Measurements from ENCODE around the gene ORMDL2.
A peak's percentile ranks its signal among the peaks of the same experiment; 100 is the strongest.
"Not testable (repeated sequence)": the region's sequence is repeated elsewhere in the genome, so short reads cannot be mapped to it uniquely, and the experiment has no call there.

The ORMDL2 gene

DNA sequence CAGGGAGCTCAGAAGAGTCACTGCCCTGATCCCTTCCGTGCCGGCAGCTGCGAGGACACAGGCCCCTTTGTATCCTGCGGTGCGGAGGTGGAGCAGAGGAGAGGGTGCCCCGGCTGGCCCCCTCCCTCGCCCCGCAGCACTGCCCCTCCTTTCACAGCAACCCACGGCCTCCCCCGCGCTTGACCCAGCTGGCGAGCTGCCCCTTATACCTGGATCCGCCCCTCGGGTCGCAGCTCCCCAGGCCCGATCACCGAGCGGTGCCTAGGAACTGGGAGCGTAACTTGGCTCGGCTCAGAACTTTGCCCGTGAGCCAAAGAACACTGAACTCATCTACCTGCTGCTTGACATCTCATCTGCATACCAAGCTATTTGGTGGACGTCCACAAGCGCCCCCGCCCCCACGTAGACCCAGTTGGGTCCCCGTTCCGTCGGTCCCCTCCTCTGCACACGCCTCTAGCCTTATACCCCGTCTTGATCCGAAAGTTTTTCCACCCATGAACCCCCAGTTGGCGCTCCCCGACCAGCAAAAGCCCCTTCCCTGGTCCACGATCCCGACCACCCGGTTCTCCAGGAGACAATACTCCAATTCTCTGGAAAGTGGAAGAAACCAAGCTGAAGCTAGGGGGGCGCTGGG, 12.2 kb downstream of the ORMDL2 start:
- DNase-seq (ENCODE audit: low spot score) = peak; percentile 85

DNA sequence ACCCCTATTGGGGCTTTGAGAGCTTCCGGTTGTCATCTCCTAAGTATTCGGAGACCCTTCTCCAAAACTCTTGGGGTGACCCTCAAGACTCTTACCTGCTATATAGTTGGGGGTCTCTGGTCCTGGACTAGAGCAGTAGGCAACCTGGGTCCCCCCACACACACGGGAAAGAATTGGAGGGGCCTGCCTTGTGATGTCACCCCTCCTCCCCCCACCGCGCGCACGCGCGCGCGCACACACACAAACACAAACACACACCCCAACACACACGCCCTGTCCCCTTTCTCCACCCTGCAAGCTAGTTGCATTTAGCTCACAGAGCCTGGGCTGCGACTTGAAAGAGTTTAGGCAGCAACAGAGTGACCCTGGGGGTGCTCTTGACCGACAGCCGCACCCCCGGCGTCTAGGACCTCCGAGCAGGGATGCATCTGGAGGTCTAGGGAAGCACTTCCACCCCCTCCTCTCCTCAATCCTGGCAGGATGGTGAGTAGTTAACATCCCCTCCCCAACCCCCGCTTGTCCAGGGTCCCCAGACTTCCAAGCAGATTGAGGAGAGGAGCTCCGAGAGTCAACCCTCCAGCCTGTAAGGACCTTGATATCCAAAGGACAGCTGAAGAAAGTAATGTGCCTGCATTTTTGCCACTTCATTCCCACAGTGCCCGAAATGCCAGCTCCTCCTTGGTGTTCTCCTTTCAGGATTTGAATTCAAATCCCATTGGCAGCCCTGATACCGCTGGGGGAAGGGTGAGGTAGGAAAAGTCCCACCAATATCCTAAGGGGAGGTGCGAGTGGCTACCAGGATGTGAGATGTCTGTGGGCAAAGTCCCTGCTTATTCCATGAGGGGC, 13.0 kb downstream of the ORMDL2 start:
- DNase-seq (ENCODE audit: low spot score) = peak; percentile 90

DNA sequence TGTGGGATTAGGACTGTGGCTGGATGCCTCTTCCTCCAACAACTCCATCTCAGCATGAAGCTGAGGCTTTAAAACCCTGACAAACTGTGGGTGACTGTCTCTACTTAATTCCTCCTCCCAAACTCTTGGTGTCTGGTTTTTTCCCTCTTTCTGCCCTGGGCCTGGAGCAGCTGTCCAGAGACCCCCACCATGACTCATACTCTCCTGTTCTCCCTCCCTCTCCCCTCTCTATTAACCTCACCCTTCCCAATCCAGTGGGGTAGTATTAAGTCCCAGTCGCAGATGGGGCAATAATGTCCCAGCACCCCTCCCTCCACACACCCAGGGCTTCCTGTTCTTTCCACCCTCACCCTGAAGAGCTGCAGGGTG, 13.6 kb downstream of the ORMDL2 start:
- no peak for DNase-seq (ENCODE audit: low spot score)

DNA sequence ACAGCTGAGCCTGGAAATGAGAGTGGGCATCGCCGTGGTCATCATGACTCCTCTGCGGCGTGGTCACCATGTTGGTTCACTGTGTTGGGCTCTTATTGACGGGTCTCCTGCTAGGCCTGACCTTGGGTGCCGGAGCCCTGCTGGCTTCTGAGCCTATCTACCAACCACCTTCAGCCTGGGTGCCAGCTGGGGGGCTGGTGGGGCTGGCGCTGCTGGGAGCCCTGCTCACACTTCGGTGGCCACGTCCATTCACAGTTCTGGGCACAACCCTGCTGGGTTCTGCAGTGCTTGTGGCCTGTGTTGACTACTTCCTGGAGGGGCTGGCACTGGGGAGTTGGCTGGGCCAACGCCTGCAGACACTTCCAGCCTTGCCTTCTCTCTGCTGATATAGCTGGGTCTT, 15.2 kb downstream of the ORMDL2 start:
- no peak for DNase-seq (ENCODE audit: low spot score)

DNA sequence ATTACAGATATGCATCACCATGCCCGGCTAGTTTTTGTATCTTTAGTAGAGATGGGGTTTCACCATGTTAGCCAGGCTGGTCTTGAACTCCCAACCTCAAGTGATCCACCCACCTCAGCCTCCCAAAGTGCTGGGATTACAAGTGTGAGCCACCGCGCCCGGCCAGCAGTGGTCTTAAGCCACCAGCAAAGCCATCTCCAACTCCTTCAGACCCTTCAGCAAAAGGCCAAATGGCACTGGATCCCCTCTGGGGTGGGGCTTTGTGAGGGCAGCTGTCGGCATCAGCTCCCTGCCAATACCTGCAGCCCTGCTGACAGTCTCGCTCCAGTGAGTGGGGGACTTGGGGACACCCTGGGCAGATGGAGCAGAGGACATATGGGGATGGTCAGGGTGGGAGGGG, 16.6 kb downstream of the ORMDL2 start:
- DNase-seq (ENCODE audit: low spot score) = not testable (repeated sequence)

DNA sequence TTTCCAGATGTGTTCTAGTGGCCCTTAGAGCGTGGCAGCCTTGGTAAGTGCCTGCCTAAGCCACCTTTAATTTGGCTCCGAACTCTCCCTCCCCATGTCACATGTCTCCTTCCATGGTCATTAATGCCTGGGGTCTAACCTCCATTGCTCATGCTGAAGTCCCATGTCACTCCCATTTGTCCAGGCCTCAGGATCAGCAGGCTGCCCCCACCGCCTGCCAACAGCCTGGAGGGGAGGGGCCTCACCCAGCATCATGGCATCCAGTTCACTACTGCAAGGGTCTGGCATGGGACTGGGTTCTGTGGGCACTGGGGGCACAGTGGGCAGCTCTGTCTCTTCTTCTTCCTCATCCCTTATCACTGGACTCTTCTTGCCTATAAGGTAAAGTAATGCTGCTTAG, 20.5 kb downstream of the ORMDL2 start:
- no peak for DNase-seq (ENCODE audit: low spot score)

DNA sequence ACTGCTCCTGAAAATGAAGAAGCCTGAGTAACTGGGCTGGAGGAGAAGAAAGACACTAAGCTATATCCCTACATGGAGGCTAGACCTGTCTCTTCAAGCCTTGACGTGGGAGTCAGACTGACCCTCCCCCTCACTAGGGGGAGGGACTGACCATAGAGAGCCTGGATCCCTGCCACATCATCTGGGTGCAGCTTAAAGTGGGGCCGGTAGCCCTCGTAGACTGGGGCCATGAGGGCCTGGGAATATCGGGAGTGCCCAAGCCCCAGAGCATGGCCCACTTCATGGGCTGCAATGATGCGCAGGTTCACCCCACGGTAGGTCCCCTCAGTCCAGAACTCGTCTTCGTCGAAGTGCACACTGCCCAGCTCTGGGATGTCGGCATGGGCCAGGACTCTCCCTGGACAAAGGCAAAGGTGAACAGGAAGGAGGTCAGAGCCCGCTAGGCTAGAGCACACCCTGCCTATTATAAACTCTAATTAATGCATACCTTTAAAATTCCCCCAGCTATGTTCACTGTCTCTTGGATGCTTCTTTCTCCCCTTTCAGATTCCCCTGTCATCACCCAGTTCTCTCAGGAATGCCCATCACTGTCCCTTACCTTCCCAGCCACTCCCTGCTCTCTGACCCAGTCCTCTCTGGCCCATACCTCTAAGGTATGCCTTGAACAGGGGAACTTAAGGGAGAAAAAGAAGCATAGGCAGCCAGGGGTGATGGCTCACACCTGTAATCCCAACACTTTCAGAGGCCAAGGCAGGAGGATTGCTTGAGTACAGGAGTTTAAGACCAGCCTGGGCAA, 21.7 kb downstream of the ORMDL2 start:
- no peak for DNase-seq (ENCODE audit: low spot score)

DNA sequence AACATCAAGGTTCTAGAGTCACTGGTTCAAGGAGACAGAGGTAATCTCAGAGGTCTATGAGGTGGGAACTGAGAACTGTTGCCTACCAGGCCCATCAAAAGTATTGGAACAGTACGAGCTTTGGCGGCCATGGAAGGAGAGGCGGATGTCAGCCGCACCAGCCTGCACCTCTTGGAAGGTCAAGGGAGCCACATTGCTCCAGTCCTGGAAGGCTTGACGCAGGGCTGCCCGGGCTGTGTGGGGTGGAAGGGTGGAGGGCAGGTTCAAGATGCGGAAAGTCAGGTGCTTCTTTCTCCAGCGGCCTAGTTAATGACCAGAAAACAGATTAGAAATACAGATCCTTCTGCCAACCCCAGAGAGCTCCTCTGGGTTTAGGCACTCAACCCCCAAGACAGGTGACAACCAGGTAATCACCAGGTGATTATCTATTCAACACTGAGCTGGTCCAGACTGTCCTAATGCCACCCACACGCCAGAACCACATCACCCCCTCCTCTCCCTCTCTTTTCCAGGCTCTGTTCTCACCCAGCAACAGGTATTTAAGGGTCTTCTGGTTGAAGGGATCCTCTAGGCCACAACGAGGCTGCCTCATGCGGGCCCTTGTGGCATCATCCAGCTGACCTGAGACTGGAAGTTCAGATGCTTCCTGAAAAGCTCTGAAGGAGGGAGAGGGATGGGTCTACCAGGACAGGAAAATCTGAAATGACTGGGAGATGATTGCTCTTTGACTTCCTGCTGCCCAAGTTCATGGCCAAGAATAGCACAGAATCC, 22.9 kb downstream of the ORMDL2 start:
- DNase-seq (ENCODE audit: low spot score) = no peak

DNA sequence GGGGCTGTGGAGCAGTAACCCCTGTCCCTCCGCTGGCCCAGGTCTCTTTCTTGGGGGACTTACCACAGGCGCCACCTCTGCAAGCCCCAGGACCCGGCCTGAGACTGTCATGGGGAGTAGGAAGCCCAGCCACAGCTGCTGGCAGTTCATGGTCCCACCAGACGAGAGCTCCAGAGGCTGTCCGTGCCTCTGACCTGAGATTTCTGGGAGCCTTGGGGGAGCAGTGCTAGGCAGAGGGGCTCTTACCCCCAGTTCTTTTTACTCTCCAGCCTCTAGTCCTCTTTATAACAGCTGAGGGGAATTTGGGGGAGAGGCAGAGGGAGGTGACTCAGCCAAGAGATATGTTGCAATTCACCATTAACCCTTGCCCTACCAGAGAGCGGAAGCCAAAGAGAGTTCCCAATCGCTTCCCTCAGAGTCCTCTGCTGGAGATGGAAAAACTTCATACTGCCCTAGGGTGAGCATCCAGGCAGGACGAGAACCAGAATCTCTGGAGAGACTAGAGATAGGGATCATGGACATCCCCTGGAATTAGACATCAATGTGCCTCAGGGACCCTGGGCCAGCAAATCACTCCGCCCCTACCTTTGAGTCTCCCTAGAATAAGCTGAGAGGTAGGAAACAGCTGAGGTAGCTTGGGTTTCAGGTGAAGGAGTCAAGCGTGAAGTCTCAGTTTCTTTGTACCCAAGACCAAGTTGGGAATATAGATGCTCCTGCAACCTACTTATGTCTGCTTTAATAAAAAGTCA, 25.0 kb downstream of the ORMDL2 start, which contains the start of gene MMP19:
TSS of gene MMP19 (minus strand) at position 256 of the 749 bp plus-strand sequence. CDS start at position 150, 106 bp downstream.
- DNase-seq (ENCODE audit: low spot score) = no peak

DNA sequence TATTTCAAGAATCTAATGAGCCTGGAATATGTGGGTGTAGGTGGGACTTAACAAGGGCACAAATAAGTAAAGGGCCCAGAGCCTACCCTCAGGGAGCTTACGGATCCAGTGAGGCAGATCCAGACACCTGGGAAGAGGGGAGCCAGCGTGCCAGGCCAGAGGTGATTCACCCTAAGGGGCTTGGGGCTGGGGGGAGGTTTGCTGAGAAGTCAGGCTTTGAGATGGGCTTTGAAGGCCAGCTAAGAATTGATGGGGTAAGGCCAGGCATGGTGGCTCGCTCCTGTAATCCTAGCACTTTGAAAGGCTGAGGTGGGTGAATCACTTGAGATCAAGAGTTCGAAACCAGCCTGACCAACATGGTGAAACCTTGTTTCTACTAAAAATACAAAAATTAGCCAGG, 25.6 kb downstream of the ORMDL2 start:
- DNase-seq (ENCODE audit: low spot score) = no peak

DNA sequence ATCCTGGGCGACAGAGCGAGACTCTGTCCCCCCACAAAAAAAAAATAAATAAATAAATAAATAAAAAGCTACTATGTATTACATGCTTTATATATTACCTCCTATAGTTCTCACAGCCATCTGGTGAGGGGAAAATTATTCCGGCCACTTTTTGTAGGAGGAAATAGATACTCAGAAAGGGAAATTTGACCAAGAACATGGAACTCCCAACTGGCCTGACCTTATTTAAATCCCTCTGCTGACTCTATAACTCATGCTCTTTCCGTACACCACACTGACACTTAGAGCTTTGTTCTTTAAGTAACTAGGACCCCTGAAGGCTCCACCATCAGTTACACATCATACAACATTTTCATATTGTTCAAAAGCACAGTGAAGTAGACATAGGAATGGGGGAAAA, 27.1 kb downstream of the ORMDL2 start:
- no peak for DNase-seq (ENCODE audit: low spot score)

DNA sequence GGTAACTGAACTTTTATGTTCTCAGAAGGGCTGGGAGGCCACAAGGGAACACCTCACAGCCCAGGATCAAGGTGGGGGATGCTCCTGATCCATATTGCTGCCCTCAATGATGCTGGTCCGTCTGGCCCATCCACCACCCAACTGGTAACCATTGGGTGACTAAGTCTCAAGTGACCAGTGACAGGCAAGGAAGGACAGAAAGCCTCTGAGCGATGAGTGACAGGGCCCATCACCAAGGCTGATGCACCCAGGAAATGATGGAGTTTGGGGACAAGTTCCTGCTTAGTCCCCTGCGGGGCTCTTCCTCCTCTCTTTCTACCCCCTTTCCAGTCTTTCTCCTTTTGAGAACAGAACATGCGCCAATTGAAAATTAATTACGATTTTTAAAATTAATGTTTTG, 27.5 kb downstream of the ORMDL2 start:
- no peak for DNase-seq (ENCODE audit: low spot score)

DNA sequence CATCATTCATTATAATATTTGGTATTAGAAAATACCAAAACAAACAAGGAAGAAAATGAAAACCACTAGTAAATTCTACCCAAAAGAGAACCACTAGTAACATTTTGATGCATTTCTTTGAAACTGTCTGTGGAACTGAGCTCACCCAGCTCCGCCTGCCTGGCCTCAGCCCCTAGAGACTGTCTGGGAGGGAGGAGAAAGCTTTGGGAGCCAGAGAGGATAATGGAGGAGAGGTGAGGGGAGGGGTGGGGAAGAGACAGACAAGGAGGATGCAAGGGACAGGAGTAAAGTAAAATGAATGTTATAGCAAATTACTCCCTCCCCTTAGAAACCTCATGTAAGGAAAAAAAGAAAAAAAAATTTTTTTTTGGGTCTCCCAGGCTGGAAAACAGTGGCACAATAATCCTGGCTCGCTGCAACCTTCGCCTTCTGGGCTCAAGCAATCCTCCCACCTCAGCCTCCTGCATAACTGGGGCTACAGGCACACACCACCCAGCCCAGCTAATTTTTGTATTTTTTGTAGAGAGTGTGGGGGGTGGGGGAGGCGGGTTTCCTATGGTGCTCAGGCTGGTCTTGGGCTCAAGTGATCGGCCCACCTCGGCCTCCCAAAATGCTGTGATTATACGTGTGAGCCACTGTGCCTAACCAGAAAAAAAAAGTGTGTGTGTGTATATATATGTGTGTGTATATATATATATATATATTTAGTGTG, 28.1 kb downstream of the ORMDL2 start:
- DNase-seq (ENCODE audit: low spot score) = no peak

DNA sequence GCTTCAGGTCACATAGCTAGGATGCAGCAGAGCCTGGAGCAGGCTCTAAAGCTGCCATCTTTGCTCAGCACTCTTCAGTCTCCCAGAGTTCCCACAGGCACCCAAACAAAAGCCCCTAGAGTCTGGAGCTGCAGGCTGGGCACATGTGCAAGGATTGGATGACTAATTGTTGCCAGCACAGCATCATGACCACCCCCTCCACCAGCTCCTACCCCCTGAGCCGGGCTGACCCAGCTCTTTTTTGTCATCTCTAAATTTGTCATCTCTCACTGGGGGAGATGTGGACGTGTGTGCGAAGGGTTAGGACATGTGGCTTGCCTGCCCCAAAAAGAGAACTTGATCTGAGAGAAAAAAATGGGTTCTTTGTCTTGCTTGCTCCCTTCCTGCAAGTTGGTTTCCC, 29.2 kb downstream of the ORMDL2 start:
- DNase-seq (ENCODE audit: low spot score) = no peak

DNA sequence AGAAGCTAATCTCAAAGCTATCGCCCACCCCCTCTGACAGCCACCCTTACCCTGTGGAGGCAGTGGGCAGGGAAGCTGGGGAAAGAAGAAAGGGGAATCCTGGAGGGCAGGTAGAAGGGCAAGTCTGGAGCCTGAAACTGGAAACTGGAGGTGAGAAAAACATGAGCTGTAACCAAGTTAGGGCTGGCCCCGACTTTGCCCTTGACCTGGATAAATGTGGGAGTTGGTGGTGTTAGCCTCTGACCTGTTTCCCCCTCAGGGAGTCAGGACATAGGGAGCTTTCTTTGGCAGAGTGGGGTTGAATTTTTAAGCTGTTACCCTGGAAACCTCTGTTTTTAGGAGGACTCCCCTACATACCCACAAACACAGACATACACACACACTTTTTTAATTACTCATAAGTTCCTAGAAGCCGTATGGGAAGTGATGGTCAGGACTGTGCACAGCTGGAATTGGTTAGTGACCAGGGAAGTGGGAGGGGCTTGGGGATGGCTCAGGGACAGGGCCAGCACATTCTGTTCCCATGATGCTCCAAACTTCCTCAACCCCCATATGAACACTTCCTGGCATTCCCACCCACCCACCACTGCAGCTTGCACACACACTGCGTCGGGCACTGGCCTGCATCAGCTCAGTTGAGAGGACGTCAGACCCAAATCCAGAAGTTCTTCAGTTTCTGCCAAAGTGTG, 29.9 kb downstream of the ORMDL2 start:
- DNase-seq (ENCODE audit: low spot score) = no peak

DNA sequence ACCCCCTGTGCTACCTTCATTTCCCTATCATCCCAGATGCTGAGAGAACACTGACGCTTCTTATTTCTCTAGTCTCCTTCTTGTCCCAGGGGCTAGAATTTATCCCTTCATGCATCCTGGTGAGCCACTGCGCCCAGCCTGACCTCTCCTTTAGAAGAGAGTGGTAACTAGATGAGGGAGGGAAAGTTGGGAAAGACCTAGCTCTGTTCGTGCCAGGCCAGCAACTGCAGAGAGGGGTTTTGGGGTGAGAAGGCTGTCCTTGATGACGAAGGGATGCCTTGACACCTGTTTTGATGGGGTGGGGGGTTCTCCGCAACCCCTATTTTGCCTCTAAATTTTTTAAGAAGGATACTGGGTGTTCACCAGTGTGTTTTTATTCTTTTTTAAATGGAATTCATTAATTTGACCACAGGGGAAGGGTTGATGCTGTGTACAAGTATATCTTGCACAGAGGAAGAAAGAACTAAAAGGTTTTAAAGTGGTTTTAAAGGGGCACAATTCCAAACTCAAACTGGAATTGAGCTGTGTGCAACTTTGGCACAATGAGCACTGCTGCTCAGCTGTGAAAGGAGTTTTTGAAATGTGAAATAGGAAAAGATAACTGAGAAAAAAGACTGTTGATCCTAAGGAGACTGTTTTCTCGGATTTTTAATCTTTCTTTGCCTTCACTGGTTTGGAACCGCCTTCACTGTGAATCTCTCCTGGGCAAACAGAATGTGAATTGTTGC, 31.9 kb downstream of the ORMDL2 start:
- no peak for DNase-seq (ENCODE audit: low spot score)

DNA sequence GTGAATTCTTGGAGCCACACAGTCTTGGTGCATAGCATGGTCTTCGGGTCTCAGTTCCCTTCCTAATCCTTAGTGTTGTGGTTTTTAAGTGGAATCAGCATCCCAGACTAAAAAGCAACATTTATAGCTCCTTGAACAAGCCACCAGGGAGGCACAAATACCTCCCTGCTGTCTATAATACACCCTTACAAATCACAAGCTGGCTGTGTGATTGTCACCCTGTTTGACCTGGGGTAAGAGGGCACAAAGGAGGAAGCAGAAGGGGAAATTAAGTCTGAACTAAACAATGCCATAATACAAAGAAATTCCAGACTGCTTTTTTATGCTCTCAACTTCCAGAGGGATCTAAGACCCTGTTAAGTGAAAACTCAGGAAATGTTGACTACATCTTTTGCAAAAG, 32.6 kb downstream of the ORMDL2 start:
- DNase-seq (ENCODE audit: low spot score) = no peak

DNA sequence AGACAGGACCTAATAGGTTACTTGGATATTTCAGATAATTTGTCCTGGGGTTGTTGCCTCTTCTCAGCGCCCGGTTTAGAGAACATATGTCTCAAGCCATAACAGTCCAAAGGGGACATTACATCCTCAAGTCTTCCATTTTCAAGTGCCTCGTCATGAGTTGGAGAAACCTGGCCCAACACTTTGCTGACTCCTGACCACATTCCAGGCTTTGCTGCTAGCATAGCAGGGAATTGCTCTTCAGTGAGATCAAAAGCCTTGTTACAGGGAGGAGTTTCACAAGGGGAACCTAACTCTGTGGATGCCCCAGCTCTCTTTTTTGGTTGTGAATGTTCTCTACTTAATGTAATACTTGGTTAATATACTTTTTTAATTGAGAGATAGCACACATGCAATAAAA, 33.1 kb downstream of the ORMDL2 start:
- no peak for DNase-seq (ENCODE audit: low spot score)

DNA sequence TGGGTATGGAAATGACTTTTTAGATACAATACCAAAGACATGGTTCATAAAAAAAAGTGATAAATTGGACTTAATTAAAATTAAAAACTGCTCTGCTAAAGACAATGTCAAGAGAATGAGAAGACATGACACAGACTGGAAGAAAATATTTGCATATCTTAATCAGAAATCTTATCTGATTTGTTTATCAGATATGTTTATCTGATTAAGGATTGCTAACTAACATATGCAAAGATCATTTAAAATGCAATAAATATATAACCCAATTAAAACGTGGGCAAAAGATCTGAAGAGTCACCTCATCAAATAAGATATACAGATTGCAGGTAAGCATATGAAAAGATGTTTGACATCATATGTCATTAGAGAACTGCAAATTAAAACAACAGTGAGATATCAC, 34.9 kb downstream of the ORMDL2 start:
- no peak for DNase-seq (ENCODE audit: low spot score)

All from ecto neural progenitor cell (in vitro differentiated cells).